CD4-positive, alpha-beta memory T cell (primary cell): ENCODE data around the gene TOPBP1. TPM values are rescaled to one million over a fixed set of nuclear protein-coding genes. Genes with fewer than 3 reads are reported as not detected.
A peak's percentile ranks its signal among the peaks of the same experiment; 100 is the strongest.
"Not testable (repeated sequence)": the region's sequence is repeated elsewhere in the genome, so short reads cannot be mapped to it uniquely, and the experiment has no call there.

ENCODE experiments used
- CTCF ChIA-PET: fragments of 350-600 bp; sonication (Branson Sonifier 250); formaldehyde crosslinking; loops from one replicate; lab custom pipeline; 2021; ENCODE audit warnings: inconsistent platforms; ENCODE audit not compliant: partially characterized antibody; lab: Charles Lee
- POLR2A ChIA-PET: fragments of 350-600 bp; sonication (Branson Sonifier 250); formaldehyde crosslinking; loops from one replicate; lab custom pipeline; 2021; ENCODE audit not compliant: partially characterized antibody; lab: Charles Lee
- DNase-seq, 5 donors: peaks; one replicate each; pipeline versions ENCODE4 v3.0.0 to v3.0.0-alpha.2; 2020 to 2022; ENCODE audit warnings: mixed read lengths in 1 of 5
- H3K27ac ChIP-seq: one replicate; pipeline ENCODE4 v1.7.0; 2013; ENCODE audit warnings: low read depth, low read length
- H3K27me3 ChIP-seq: 2 replicates; pipeline ENCODE4 v1.7.0; 2013; ENCODE audit warnings: mild to moderate bottlenecking, low read length, moderate library complexity; ENCODE audit not compliant: insufficient read depth
- H3K36me3 ChIP-seq: 2 replicates; pipeline ENCODE4 v1.7.0; 2013; ENCODE audit warnings: mild to moderate bottlenecking, low read length, moderate library complexity; ENCODE audit not compliant: insufficient read depth
- H3K4me1 ChIP-seq: 2 replicates; pipeline ENCODE4 v1.7.0; 2013; ENCODE audit warnings: mild to moderate bottlenecking, low read length, moderate library complexity; ENCODE audit not compliant: insufficient read depth
- H3K4me3 ChIP-seq, 2 donors: one replicate each; pipeline ENCODE4 v1.7.0; 2013; ENCODE audit warnings: low read length in 2 of 2, mild to moderate bottlenecking in 1 of 2
- H3K9me3 ChIP-seq, 2 donors: one replicate each; pipeline ENCODE4 v1.7.0; 2013; ENCODE audit warnings: low read length in 2 of 2, control low read depth in 1 of 2; ENCODE audit not compliant: control insufficient read depth in 1 of 2
- H3K27ac Mint-ChIP-seq, 7 donors: one replicate each; pipeline ENCODE4 v1.8.0; 2020 to 2021; ENCODE audit warnings: mixed read lengths in 7 of 7, mild to moderate bottlenecking in 6 of 7, inconsistent platforms in 3 of 7, moderate library complexity in 3 of 7
- H3K27me3 Mint-ChIP-seq, 2 donors: one replicate each; pipeline ENCODE4 v1.8.0; 2020 to 2021; ENCODE audit warnings: mixed read lengths in 2 of 2
- H3K36me3 Mint-ChIP-seq, 2 donors: one replicate each; pipeline ENCODE4 v1.8.0; 2020 to 2021; ENCODE audit warnings: mixed read lengths in 2 of 2, inconsistent platforms in 1 of 2, mild to moderate bottlenecking in 1 of 2
- H3K4me1 Mint-ChIP-seq, 4 donors: one replicate each; pipeline ENCODE4 v1.8.0; 2020 to 2021; ENCODE audit warnings: mixed read lengths in 4 of 4, mild to moderate bottlenecking in 1 of 4
- H3K4me3 Mint-ChIP-seq, 8 donors: one replicate each; pipeline ENCODE4 v1.8.0; 2020 to 2021; ENCODE audit warnings: mixed read lengths in 8 of 8, mild to moderate bottlenecking in 7 of 8, moderate library complexity in 6 of 8, inconsistent platforms in 3 of 8
- H3K9me3 Mint-ChIP-seq, 8 donors: one replicate each; pipeline ENCODE4 v1.8.0; 2020 to 2021; ENCODE audit warnings: mixed read lengths in 8 of 8, mild to moderate bottlenecking in 5 of 8, inconsistent platforms in 3 of 8, moderate library complexity in 1 of 8
- intact Hi-C: fragments of 100-400 bp; cut with micrococcal nuclease; formaldehyde crosslinking; loops from one replicate; pipeline ENCODE4 v1.15.1; 2023
- polyA plus RNA-seq, 2 donors: library from polyadenylated mRNA; unstranded; fragments of 300-500 nt; fragmentation: Illumina TruSeq; gene quantifications; one replicate each; pipeline ENCODE4 v1.2.3, GENCODE V29; 2021
- total RNA-seq, 2 experiments: library from RNA; stranded (reverse); gene quantifications; one replicate each; pipeline ENCODE4 v1.2.3, GENCODE V29; 2021

The TOPBP1 gene
- total and polyA plus RNA-seq, 4 experiments from 2014 or later, result 6.1 to 43.2 (median 27.5) TPM

DNA sequence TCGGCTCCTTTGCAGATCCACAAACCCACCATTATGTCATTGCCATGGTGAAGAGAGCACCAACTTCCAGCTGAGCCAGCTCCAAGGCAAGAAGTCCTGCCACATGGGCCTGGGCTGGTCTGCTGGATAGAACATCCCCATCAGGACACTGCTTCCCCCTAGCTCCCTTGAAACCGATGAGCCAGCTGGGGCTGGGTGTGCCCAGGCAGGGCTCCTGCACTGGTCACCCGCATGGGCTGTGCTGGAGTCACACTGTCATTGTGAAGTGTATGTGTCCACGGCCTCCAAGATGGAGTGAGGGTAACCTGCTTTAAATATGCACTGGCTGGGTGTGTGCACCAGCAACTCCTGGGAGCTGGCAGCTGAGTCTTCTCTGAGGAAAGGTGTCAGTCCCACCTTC is 31.0 kb upstream of the TOPBP1 start:
- Histone ChIP-seq H3K9me3 (no peaks in the 10 kb centered on the region), H3K4me1 (no peaks in the 10 kb centered on the region), H3K4me3 (no peak overlapping the region), H3K36me3 (no peaks in the 10 kb centered on the region), H3K27me3 (no peaks in the 10 kb centered on the region), H3K27ac (no peak overlapping the region)
- Mint-ChIP-seq H3K4me1 (peaks cover 0 to 4% (median 0%) of the 10 kb centered on the region in 4 donors), H3K36me3 (no peaks in the 10 kb centered on the region), H3K27me3 (peaks cover 0 to 2% of the 10 kb centered on the region in 2 donors), H3K9me3 (peaks cover 0 to 2% (median 0%) of the 10 kb centered on the region in 8 donors), H3K27ac (no peak overlapping the region), H3K4me3 (no peak overlapping the region)
- intact Hi-C loops, result no loop called here
- CTCF ChIA-PET, result no interaction called here
- POLR2A ChIA-PET, result no interaction called here
- no peak for DNase-seq

- Mint-ChIP-seq H3K4me1 (peaks cover 0 to 4% (median 0%) of the 10 kb centered on the region in 4 donors), H3K9me3 (peaks cover 0 to 2% (median 0%) of the 10 kb centered on the region in 8 donors), H3K27me3 (peaks cover 0 to 2% of the 10 kb centered on the region in 2 donors), H3K4me3 (no peak overlapping the region), H3K36me3 (no peaks in the 10 kb centered on the region), H3K27ac (no peak overlapping the region)
- ChIA-PET POLR2A (no interaction called here), CTCF (no interaction called here)
- Histone ChIP-seq H3K36me3 (no peaks in the 10 kb centered on the region), H3K4me3 (no peak overlapping the region), H3K4me1 (no peaks in the 10 kb centered on the region), H3K27me3 (no peaks in the 10 kb centered on the region), H3K27ac (no peak overlapping the region), H3K9me3 (no peaks in the 10 kb centered on the region)
- intact Hi-C loops, result no loop called here
- no peak for DNase-seq
These were observed 29.7 kb upstream of the TOPBP1 start for GRCh38 chr3:133691273-133692107.

DNA sequence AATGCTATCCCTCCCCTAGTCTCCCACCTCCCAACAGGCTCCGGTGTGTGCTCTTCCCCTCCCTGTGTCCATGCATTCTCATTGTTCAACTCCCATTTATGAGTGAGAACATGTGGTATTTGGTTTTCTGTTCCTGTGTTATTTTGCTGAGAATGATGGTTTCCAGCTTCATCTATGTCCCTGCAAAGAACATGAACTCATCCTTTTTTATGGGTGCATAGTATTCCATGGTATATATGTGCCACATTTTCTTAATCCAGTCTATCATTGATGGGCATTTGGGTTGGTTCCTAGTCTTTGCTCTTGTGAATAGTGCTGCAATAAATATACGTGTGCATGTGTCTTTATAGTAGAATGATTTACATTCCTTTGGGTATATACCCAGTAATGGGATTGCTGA is 16.3 kb upstream of the TOPBP1 start:
- H3K4me1 Mint-ChIP-seq, H3K36me3 Mint-ChIP-seq, H3K27ac ChIP-seq, intact Hi-C loops, H3K4me3 Mint-ChIP-seq, H3K9me3 ChIP-seq, POLR2A ChIA-PET, H3K36me3 ChIP-seq, H3K4me1 ChIP-seq, H3K27me3 ChIP-seq, DNase-seq, CTCF ChIA-PET, H3K4me3 ChIP-seq: not testable (repeated sequence)
- Mint-ChIP-seq H3K27ac (peak overlapping the region in 1 of 7 donors; percentile 68), H3K9me3 (peaks cover 0 to 15% (median 6%) of the 10 kb centered on the region in 8 donors), H3K27me3 (peaks cover 37 to 50% of the 10 kb centered on the region in 2 donors)

DNA sequence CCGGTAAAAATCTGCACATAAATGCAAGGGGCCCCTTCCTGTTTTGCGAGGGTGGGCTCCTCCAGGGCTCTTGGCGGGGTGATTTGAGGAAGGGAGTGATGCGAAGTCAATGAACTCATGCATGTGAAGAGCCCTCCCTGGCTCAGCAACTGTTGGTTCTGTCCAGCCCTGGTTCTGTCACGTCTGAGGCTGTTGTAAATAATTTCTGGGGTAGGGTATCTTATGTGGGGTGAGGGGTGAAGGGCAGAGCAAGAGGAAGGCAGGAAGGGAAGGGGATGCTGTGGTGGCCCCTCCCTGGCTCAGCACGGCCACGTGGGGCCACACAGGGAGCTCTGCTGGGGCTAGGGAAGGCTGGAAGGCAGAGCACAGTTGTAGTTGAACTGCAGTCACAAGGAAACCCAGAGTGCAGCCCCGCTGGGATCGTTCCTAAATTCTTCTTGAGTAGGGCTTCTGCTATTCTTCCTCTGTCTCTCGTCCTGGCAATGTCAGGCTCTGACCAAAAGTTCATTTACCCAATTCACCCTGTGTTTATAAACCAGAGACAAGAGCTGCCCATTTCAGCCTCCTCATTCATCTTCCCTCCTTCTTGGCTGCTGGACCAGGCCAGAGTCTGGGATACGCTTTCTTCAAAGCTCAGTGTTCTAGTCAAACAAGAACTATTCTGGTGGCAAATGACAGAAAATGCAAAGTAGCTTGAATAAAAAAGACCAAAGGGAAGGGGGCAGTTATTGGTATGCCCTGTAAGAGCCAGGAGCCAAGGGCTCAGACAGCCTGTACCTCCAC is 14.8 kb upstream of the TOPBP1 start:
- POLR2A ChIA-PET, result no interaction called here
- Mint-ChIP-seq H3K36me3 (peaks cover 0 to 4% of the 10 kb centered on the region in 2 donors), H3K4me3 (no peak overlapping the region), H3K27ac (no peak overlapping the region), H3K9me3 (peaks cover 0 to 11% (median 4%) of the 10 kb centered on the region in 8 donors), H3K27me3 (peaks cover 35 to 47% of the 10 kb centered on the region in 2 donors), H3K4me1 (peaks cover 0 to 9% (median 3%) of the 10 kb centered on the region in 4 donors)
- CTCF ChIA-PET, result no interaction called here
- Histone ChIP-seq H3K9me3 (no peaks in the 10 kb centered on the region), H3K4me3 (no peak overlapping the region), H3K4me1 (no peaks in the 10 kb centered on the region), H3K27me3 (peaks cover 6% of the 10 kb centered on the region), H3K36me3 (no peaks in the 10 kb centered on the region), H3K27ac (no peak overlapping the region)
- intact Hi-C loops, result no loop called here
- no peak for DNase-seq

GRCh38 chr3:133675631-133676335 is 14.0 kb upstream of the TOPBP1 start:
- H3K4me3 ChIP-seq, result no peak overlapping the region
- Mint-ChIP-seq H3K4me1 (peaks cover 0 to 9% (median 3%) of the 10 kb centered on the region in 4 donors), H3K9me3 (peaks cover 0 to 11% (median 4%) of the 10 kb centered on the region in 8 donors), H3K4me3 (no peak overlapping the region), H3K27ac (no peak overlapping the region), H3K36me3 (peaks cover 0 to 4% of the 10 kb centered on the region in 2 donors), H3K27me3 (peaks cover 32 to 47% of the 10 kb centered on the region in 2 donors)
- ChIA-PET CTCF (no interaction called here), POLR2A (no interaction called here)
- no peaks in the 10 kb centered on the region for H3K9me3 ChIP-seq
- H3K27ac ChIP-seq, result no peak overlapping the region
- H3K27me3 ChIP-seq, result peaks cover 6% of the 10 kb centered on the region
- no peak for DNase-seq
- no peaks in the 10 kb centered on the region for H3K4me1 ChIP-seq
- H3K36me3 ChIP-seq, result no peaks in the 10 kb centered on the region
- intact Hi-C loops, result no loop called here

DNA sequence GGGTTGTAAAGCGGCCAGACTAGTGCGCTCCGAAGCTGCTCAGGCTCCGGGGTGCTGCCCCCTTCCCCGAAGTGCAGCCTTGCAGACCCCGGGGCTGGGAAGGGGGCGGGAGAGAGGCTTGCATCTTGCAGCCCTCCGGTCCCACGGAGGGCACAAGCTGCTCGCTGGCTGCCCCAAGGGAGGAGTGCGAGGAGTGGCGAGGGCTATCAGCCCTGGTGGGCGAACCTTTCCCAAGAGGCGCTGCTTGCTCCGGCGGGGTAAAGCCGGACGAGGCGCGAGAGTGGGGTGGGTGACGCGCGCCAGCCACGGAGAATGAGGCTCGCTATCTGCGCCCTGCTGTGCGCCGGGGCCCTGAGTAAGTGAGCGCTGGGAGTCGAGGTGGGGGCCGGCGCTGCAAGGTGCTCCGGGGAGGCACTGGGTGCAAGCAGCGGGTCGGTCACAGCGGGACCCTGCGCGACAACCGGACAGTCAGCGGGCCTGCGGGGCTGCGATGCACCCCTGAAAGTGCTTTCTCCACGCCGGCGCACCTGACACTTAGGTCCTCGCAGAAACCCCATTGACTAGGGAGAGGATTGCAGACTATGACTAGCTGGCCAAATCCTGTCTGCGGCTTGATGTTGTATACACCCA is 12.7 kb upstream of the TOPBP1 start:
- CTCF ChIA-PET, result no interaction called here

More for the DNA sequence above, 12.7 kb upstream of the TOPBP1 start:
- intact Hi-C loops, result no loop called here
- H3K27ac Mint-ChIP-seq, result no peak overlapping the region
- peak overlapping the region in 1 of 8 donors; percentile 62 for H3K4me3 Mint-ChIP-seq
- peaks cover 29 to 46% of the 10 kb centered on the region in 2 donors for H3K27me3 Mint-ChIP-seq
- no peak for DNase-seq
- peaks cover 0 to 8% (median 4%) of the 10 kb centered on the region in 8 donors for H3K9me3 Mint-ChIP-seq
- H3K27me3 ChIP-seq, result peaks cover 6% of the 10 kb centered on the region
- no peaks in the 10 kb centered on the region for H3K36me3 ChIP-seq
- H3K4me1 Mint-ChIP-seq, result peaks cover 0 to 9% (median 3%) of the 10 kb centered on the region in 4 donors
- no peak overlapping the region for H3K4me3 ChIP-seq
- peaks cover 0 to 4% of the 10 kb centered on the region in 2 donors for H3K36me3 Mint-ChIP-seq
- H3K4me1 ChIP-seq, result no peaks in the 10 kb centered on the region
- POLR2A ChIA-PET, result no interaction called here
- no peaks in the 10 kb centered on the region for H3K9me3 ChIP-seq
- no peak overlapping the region for H3K27ac ChIP-seq
